Stimulated activated CD4-positive, alpha-beta T cell treated with anti-CD3 and anti-CD28 coated beads, Interleukin-12 subunit alpha, Interleukin-12 subunit beta, amount 100 ng/mL, for 4 hours (primary cell): ENCODE results near the gene KCNN1.
"Not testable (repeated sequence)": the region's sequence is repeated elsewhere in the genome, so short reads cannot be mapped to it uniquely, and the experiment has no call there.

Source experiments
- DNase-seq: peaks from one replicate; pipeline ENCODE4 v3.0.0-alpha.2; 2020

Gene KCNN1

GRCh38 chr19:17966550-17967256, at the start of gene KCNN1:
TSS of gene KCNN1 (plus strand) at chr19:17967107. CDS start at chr19:17973889, 6,782 bp downstream.
- DNase-seq = no peak

- not testable (repeated sequence) for DNase-seq
Measured at GRCh38 chr19:17918151-17918550, 48.8 kb upstream of the KCNN1 start.

GRCh38 chr19:17919122-17919521, 47.8 kb upstream of the KCNN1 start:
- not testable (repeated sequence) for DNase-seq

- DNase-seq = no peak
Measured at GRCh38 chr19:17920527-17920926, 46.4 kb upstream of the KCNN1 start.

- DNase-seq = no peak
Measured at GRCh38 chr19:17922138-17922537, 44.8 kb upstream of the KCNN1 start.

- DNase-seq = no peak
Measured at GRCh38 chr19:17926044-17926443, 40.9 kb upstream of the KCNN1 start.

GRCh38 chr19:17929056-17929455, 37.9 kb upstream of the KCNN1 start:
- no peak for DNase-seq

GRCh38 chr19:17931532-17932191, 35.2 kb upstream of the KCNN1 start:
- DNase-seq = no peak

GRCh38 chr19:17932485-17933338, 34.2 kb upstream of the KCNN1 start, which contains the start of gene CCDC124:
TSS of gene CCDC124 (plus strand) at chr19:17933015. CDS start at chr19:17936421, 3,406 bp downstream.
- DNase-seq = peak; percentile 91

- DNase-seq = no peak
Measured at GRCh38 chr19:17933414-17934129, 33.3 kb upstream of the KCNN1 start.

GRCh38 chr19:17936379-17936778, 30.5 kb upstream of the KCNN1 start:
- DNase-seq = no peak

- no peak for DNase-seq
Measured at GRCh38 chr19:17937371-17937900, 29.5 kb upstream of the KCNN1 start.

- peak; percentile 79 for DNase-seq
Measured at GRCh38 chr19:17938092-17938845, 28.6 kb upstream of the KCNN1 start.

- DNase-seq = no peak
Measured at GRCh38 chr19:17942181-17942580, 24.7 kb upstream of the KCNN1 start.

- DNase-seq = no peak
Measured at GRCh38 chr19:17942582-17943273, 24.2 kb upstream of the KCNN1 start.

- no peak for DNase-seq
Measured at GRCh38 chr19:17943274-17944221, 23.4 kb upstream of the KCNN1 start.

GRCh38 chr19:17944301-17944700, 22.6 kb upstream of the KCNN1 start:
- DNase-seq = no peak

GRCh38 chr19:17946965-17947784, 19.7 kb upstream of the KCNN1 start:
- no peak for DNase-seq
